Activated CD4-positive, alpha-beta T cell treated with anti-CD3 and anti-CD28 coated beads, Interleukin-2, amount 10 ng/mL, durations not matched to agents 24 days and 14 days (primary cell): ENCODE measurements around the gene BLMH. TPM values are rescaled to one million over a fixed set of nuclear protein-coding genes. Genes with fewer than 3 reads are reported as not detected.
"Not testable (repeated sequence)": the region's sequence is repeated elsewhere in the genome, so short reads cannot be mapped to it uniquely, and the experiment has no call there.

Experiments used
- DNase-seq: peaks from one replicate; pipeline ENCODE4 v3.0.0; 2022
- H3K27ac Mint-ChIP-seq: one replicate; pipeline ENCODE4 v1.8.0; 2022; ENCODE audit warnings: mild to moderate bottlenecking, mixed read lengths
- H3K27me3 Mint-ChIP-seq: one replicate; pipeline ENCODE4 v1.8.0; 2022; ENCODE audit warnings: mixed read lengths
- H3K36me3 Mint-ChIP-seq: one replicate; pipeline ENCODE4 v1.8.0; 2022; ENCODE audit warnings: low read depth, mild to moderate bottlenecking, mixed read lengths
- H3K4me1 Mint-ChIP-seq: one replicate; pipeline ENCODE4 v1.8.0; 2021; ENCODE audit warnings: mixed read lengths
- H3K4me3 Mint-ChIP-seq: one replicate; pipeline ENCODE4 v1.8.0; 2022; ENCODE audit warnings: mild to moderate bottlenecking, moderate library complexity, mixed read lengths
- H3K9me3 Mint-ChIP-seq: one replicate; pipeline ENCODE4 v1.8.0; 2021; ENCODE audit warnings: mixed read lengths
- intact Hi-C: fragments of 100-400 bp; cut with micrococcal nuclease; formaldehyde crosslinking; loops from one replicate; pipeline ENCODE4 v1.15.1; 2023
- total RNA-seq: library from RNA; stranded (reverse); gene quantifications from 2 replicates; pipeline ENCODE4 v1.2.3, GENCODE V29; 2022

The BLMH gene
- total RNA-seq, 1 donor from 2014 or later: 72.8 TPM

DNA sequence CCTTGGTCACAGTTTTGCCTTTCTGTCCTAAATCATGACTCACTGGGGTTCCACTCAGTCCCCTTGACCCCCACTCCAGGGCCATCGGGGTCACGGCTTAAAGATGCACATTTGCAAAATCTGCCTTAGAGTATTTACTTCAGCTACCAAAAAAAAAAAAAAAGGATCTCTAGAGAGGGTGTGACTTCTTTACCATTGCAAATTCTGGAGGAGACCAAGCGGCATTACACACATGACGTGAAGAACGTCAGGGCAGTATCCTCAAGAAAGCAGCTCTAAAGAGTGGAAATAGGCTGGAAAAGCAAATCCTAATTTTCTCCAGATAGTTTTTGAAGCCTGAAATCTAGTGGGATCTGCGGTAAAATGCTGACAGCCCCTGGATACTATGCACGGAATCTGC is 81.8 kb downstream of the BLMH start:
- H3K4me3 Mint-ChIP-seq: no peak overlapping the region
- no peak overlapping the region for H3K27ac Mint-ChIP-seq
- H3K9me3 Mint-ChIP-seq: no peaks in the 10 kb centered on the region
- no peaks in the 10 kb centered on the region for H3K36me3 Mint-ChIP-seq
- peaks cover 11% of the 10 kb centered on the region for H3K27me3 Mint-ChIP-seq
- intact Hi-C loops: no loop called here
- no peak for DNase-seq
- H3K4me1 Mint-ChIP-seq: no peaks in the 10 kb centered on the region

DNA sequence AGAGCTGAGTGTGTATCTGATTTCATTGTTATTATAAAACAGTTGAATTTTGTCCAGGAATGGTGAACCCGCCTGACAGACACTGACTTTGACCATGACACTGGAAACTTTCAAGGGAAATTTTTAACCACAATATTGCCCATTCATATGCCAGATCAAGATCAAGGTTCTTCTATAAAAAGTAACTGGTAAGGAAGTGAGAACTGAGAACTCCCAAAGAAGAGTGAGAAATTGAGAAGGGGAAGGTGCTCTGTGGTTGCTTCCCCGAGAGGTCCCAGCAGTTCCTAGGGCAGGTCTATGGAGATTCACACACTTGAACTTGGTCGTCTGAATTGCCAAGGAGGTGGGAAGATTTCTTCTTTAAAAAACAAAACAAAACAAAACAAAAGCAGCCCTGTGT is 83.5 kb downstream of the BLMH start:
- intact Hi-C loops: no loop called here
- no peak for DNase-seq
- no peaks in the 10 kb centered on the region for H3K4me1 Mint-ChIP-seq

DNA sequence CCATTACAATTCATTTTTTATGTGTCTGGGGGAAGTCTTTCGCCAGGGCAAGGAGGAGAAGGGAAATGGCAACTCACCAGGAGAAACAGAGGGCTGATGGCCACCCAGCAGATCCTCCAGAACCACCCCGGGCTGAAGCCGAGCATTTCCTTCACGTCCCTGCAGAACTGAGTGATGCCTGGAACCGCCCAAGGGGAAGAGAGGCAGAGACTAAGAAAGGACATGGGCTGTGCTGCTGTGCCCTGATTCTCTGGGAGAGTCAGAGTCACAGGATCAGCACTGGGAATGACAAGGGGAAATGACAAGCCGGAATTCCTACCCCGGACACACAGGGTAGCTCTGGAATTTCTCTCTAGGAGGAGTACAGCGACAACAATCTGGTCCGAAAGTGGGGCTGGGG is 84.1 kb downstream of the BLMH start:
- no peak overlapping the region for H3K27ac Mint-ChIP-seq
- intact Hi-C loops: no loop called here
- H3K4me3 Mint-ChIP-seq: no peak overlapping the region
- DNase-seq: no peak
- H3K9me3 Mint-ChIP-seq: no peaks in the 10 kb centered on the region
- H3K36me3 Mint-ChIP-seq: no peaks in the 10 kb centered on the region
- H3K4me1 Mint-ChIP-seq: no peaks in the 10 kb centered on the region
- peaks cover 15% of the 10 kb centered on the region for H3K27me3 Mint-ChIP-seq

More for the DNA sequence above, 83.5 kb downstream of the BLMH start:
- Mint-ChIP-seq H3K4me3 (no peak overlapping the region), H3K27me3 (peaks cover 15% of the 10 kb centered on the region), H3K9me3 (no peaks in the 10 kb centered on the region), H3K36me3 (no peaks in the 10 kb centered on the region), H3K27ac (no peak overlapping the region)

GRCh38 chr17:30203471-30203981 is 88.2 kb downstream of the BLMH start:
- H3K4me1 Mint-ChIP-seq: no peaks in the 10 kb centered on the region

GRCh38 chr17:30200656-30201055 is 91.1 kb downstream of the BLMH start:
- H3K9me3 Mint-ChIP-seq, DNase-seq, H3K4me1 Mint-ChIP-seq, H3K27ac Mint-ChIP-seq, H3K27me3 Mint-ChIP-seq, H3K36me3 Mint-ChIP-seq, intact Hi-C loops, H3K4me3 Mint-ChIP-seq: not testable (repeated sequence)

More at GRCh38 chr17:30203471-30203981, 88.2 kb downstream of the BLMH start:
- no peak for DNase-seq
- peaks cover 13% of the 10 kb centered on the region for H3K27me3 Mint-ChIP-seq
- no peak overlapping the region for H3K27ac Mint-ChIP-seq
- H3K4me3 Mint-ChIP-seq: no peak overlapping the region
- no peaks in the 10 kb centered on the region for H3K36me3 Mint-ChIP-seq
- no peaks in the 10 kb centered on the region for H3K9me3 Mint-ChIP-seq
- intact Hi-C loops: no loop called here

DNA sequence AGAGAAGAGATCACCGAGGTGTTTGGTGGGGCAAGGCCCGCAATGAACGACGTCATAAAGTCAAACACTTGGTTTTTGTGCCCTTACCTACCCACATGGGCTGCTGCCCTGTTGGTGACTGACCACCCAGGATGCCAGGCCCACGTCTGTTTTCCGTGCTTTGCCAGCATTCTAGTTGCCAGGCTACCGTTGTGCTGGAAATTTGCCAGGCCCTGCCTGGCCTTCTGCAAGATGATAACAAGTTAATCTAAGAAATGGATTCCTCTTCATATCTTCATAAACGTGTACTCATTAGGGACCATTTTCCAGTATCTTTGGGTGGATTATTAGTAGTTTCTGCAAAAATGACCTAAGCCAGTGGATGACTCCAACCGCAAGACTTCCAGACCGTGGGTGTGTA is 91.6 kb downstream of the BLMH start:
- intact Hi-C loops: no loop called here
- Mint-ChIP-seq H3K4me1 (peaks cover 3% of the 10 kb centered on the region), H3K4me3 (no peak overlapping the region), H3K27ac (no peak overlapping the region), H3K9me3 (no peaks in the 10 kb centered on the region), H3K36me3 (no peaks in the 10 kb centered on the region), H3K27me3 (peaks cover 4% of the 10 kb centered on the region)
- no peak for DNase-seq

DNA sequence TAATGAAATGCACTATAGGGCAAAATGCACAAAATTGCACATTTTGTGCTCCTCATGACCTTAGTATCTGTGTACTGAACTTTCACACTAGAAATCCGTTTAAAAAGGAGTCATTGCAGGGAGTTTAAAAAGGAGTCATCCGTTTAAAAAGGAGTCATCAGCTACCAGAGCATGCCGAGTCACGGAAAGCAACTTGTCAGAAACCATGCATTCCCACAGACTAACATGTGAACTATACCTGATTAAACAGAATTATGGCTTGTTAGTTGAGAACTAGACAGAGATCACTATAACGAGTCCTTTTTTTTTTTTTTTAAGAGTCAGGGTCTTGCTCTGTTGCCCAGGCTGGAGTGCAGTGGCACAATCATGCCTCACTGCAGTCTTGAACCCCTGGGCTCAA is 92.1 kb downstream of the BLMH start:
- no peak for DNase-seq
- Mint-ChIP-seq H3K27ac (no peak overlapping the region), H3K4me3 (no peak overlapping the region), H3K36me3 (no peaks in the 10 kb centered on the region), H3K27me3 (peaks cover 7% of the 10 kb centered on the region), H3K4me1 (peaks cover 3% of the 10 kb centered on the region), H3K9me3 (no peaks in the 10 kb centered on the region)
- intact Hi-C loops: no loop called here

Other genes with a start within 250 kb of the BLMH start
- 29.8 and 31.7 TPM in 2 replicates for gene NSRP1, start 175.1 kb downstream of the BLMH start, total RNA-seq
- not detected in 2 replicates for gene SLC6A4, start 56.2 kb downstream of the BLMH start, total RNA-seq
- gene TMIGD1, start 42.1 kb upstream of the BLMH start, total RNA-seq: not detected in 2 replicates
- gene CPD, start 87.0 kb upstream of the BLMH start, total RNA-seq: 26.6 and 33.4 TPM in 2 replicates
- 54.8 and 55.6 TPM in 2 replicates for gene GOSR1, start 185.5 kb upstream of the BLMH start, total RNA-seq